Measurements from ENCODE around the gene PPP1R14D. TPM values are rescaled to one million over a fixed set of nuclear protein-coding genes. Genes with fewer than 3 reads are reported as not detected.

PPP1R14D gene
- total RNA-seq (not detected), polyA plus RNA-seq (not detected)
- long read RNA-seq, donor 1 = 0 reads
- long read RNA-seq, donor 2 = 0 reads

- ATAC-seq (no peak), DNase-seq (no peak)
- no peaks in the 10 kb centered on the region for H3K4me1 ChIP-seq
- no peak within 1 kb of the TSS for H3K4me3 ChIP-seq
- no peak for TF ChIP-seq CTCF (IDR thresholded peaks at IDR 0.05)
- intact Hi-C loops (cut with DNase I) = no loop called here
- WGBS, 3 donors = 85 to 89% (median 87%) methylated on average over 6 of the region's 6 CpGs
- no peaks in the 10 kb centered on the region for H3K9me3 ChIP-seq
- H3K36me3 ChIP-seq (ENCODE audit: insufficient read depth in 1 of 2, low read depth in 1 of 2) = no peaks in the 10 kb centered on the region
- no peak within 1 kb of the TSS for H3K27ac ChIP-seq
- peaks cover 0 to 1% (median 0%) of the 10 kb centered on the region in 3 donors for H3K27me3 ChIP-seq (ENCODE audit: insufficient read depth in 3 of 3, low read length in 2 of 3)
These were observed at the start of gene PPP1R14D for GRCh38 chr15:40828447-40829036. Gene PPP1R14D (minus strand): TSS chr15:40828708. CDS start chr15:40828641, 67 bp downstream.

- WGBS, 3 donors = 55 to 63% (median 61%) methylated on average over 2 of the region's 2 CpGs
- DNase-seq (no peak), ATAC-seq (no peak)
- TF ChIP-seq CTCF (IDR thresholded peaks at IDR 0.05) = no peak
- H3K27ac ChIP-seq = no peak overlapping the region
- no peaks in the 10 kb centered on the region for H3K36me3 ChIP-seq (ENCODE audit: insufficient read depth in 1 of 2, low read depth in 1 of 2)
- intact Hi-C loops (cut with DNase I) = no loop called here
- H3K9me3 ChIP-seq = no peaks in the 10 kb centered on the region
- H3K27me3 ChIP-seq (ENCODE audit: insufficient read depth in 3 of 3, low read length in 2 of 3) = peaks cover 0 to 16% (median 2%) of the 10 kb centered on the region in 3 donors
- H3K4me3 ChIP-seq = no peak overlapping the region
- H3K4me1 ChIP-seq = peaks cover 4% of the 10 kb centered on the region
These were observed 49.2 kb upstream of the PPP1R14D start for GRCh38 chr15:40877694-40878093.

DNA sequence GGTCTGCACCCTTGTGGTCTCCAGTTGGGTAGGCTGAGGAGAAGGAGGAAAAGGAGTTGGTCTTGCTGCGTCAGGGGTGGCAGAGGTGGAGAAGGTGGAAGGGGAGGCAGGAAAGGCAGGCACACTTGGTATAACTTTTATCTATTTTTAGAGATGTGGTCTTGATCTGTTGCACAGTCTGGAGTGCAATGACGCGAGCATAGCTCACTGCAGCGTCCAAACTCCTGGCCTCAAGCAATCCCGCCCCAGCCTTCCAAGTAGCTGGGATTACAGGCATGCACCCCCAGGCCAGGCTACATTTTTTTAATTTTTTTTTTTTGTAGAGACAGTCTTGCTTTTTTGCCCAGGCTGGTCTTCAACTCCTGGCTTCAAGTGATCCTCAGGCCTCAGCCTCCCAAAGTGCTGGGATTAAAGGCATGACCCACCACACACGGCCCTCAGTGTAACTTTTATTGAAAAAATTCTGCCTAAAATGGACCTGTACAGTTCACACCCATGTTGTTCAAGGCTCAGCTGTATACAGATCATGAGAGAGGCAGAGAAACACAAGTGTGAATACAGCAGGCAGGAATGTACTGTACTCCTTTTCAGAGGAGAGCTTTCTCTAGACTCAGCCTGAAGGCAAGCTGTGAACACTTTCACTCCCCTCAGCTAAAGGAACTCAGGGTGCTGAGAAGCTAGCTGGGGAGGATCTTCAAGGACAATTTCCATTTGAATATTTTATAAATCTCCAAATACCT, 47.7 kb upstream of the PPP1R14D start:
- WGBS, 3 donors = 81 to 93% (median 85%) methylated on average over 6 of the region's 6 CpGs
- Histone ChIP-seq H3K27me3 (ENCODE audit: insufficient read depth in 3 of 3, low read length in 2 of 3) (peaks cover 0 to 16% (median 5%) of the 10 kb centered on the region in 3 donors), H3K9me3 (no peaks in the 10 kb centered on the region), H3K36me3 (ENCODE audit: insufficient read depth in 1 of 2, low read depth in 1 of 2) (no peaks in the 10 kb centered on the region), H3K27ac (no peak overlapping the region), H3K4me3 (no peak overlapping the region), H3K4me1 (peaks cover 4% of the 10 kb centered on the region)
- DNase-seq (no peak), ATAC-seq (no peak)
- no peak for TF ChIP-seq CTCF (IDR thresholded peaks at IDR 0.05)
- intact Hi-C loops (cut with DNase I) = no loop called here

DNA sequence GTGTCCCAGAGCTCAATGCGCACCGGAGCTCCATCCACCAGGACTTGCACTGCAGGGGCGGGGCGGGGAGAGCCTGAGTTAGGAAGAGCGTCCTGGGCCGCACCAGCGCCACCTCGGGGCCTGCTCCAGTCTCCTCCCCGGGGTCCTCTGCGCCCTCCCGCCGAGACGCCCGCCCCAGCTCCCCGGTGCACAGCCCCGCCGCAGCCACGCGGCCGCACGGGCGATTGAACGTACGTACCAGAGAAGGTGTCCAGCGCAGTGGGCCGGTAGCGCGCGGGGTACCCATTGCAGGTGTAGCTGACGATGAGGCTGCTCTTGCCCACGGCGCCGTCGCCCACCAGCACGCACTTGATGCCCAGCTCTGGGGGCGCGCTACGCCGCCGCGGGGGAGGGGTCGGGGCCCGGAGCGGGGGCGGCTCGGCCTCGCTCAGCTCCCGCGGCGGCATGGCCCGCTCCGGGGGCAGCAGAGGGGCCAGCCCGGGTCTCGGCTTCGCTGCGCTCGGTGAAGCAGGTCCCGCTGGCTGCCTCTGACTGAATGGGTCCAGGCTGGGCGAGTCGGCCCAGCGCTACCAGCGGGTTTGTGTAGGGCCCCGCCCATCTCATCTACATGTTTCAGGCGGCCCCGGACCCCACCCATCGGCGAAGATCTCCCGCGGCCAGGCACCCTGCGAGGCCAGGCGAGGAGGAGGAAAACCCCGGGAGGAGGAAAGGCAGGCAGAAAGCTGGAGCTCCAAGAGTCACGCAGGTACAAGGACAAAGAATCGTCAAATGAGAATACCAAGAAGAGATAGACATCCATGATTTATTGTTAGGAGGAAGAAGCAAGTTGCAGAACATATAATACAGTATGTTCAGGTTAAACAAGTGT, 45.4 kb upstream of the PPP1R14D start, which contains the start of gene RHOV:
Gene RHOV, minus strand, starts transcription at position 541 of the 868 bp plus-strand sequence. Its CDS starts 95 bp downstream, at position 446.
- peaks cover 4% of the 10 kb centered on the region for H3K4me1 ChIP-seq
- ATAC-seq (peak; percentile 58 to 88 (median 83)), DNase-seq (peak; percentile 44 to 66)
- intact Hi-C loops (cut with DNase I) = no loop called here
- peak within 1 kb of the TSS; percentile 70 for H3K4me3 ChIP-seq
- peaks cover 0 to 16% (median 6%) of the 10 kb centered on the region in 3 donors for H3K27me3 ChIP-seq (ENCODE audit: insufficient read depth in 3 of 3, low read length in 2 of 3)
- H3K9me3 ChIP-seq = no peaks in the 10 kb centered on the region
- WGBS, 3 donors = 1 to 2% (median 1%) methylated on average over 60 to 74 of the region's 74 CpGs
- peak; percentile 22 for TF ChIP-seq CTCF (IDR thresholded peaks at IDR 0.05)
- H3K36me3 ChIP-seq (ENCODE audit: insufficient read depth in 1 of 2, low read depth in 1 of 2) = no peaks in the 10 kb centered on the region
- no peak within 1 kb of the TSS for H3K27ac ChIP-seq

All from psoas muscle (tissue), 8 donors.